Upper lobe of right lung (tissue), 1 donor: Measurements from ENCODE around the gene MICU1. TPM values are rescaled to one million over a fixed set of nuclear protein-coding genes. Genes with fewer than 3 reads are reported as not detected.
A peak's percentile ranks its signal among the peaks of the same experiment; 100 is the strongest.

ENCODE experiments used
- ATAC-seq: fragments of 200-7000 bp; cut with Tn5 transposase; one replicate; pipeline ENCODE4 v1.9.1; 2020; ENCODE audit warnings: mild to moderate bottlenecking, moderate library complexity
- DNase-seq: peaks from one replicate; pipeline ENCODE4 v3.0.0-alpha.2; 2020
- H3K27ac ChIP-seq: fragments of 200-600 bp; one replicate; pipeline ENCODE4 v1.8.0; 2022
- H3K27me3 ChIP-seq: fragments of 200-600 bp; one replicate; pipeline ENCODE4 v1.8.0; 2022; ENCODE audit warnings: mild to moderate bottlenecking
- H3K36me3 ChIP-seq: fragments of 200-600 bp; one replicate; pipeline ENCODE4 v1.8.0; 2022
- H3K4me1 ChIP-seq: fragments of 200-600 bp; one replicate; pipeline ENCODE4 v1.8.0; 2022
- H3K4me3 ChIP-seq: fragments of 200-600 bp; one replicate; pipeline ENCODE4 v1.8.0; 2022; ENCODE audit warnings: mild to moderate bottlenecking
- H3K9me3 ChIP-seq: fragments of 200-600 bp; one replicate; pipeline ENCODE4 v1.8.0; 2022
- intact Hi-C: fragments of 100-400 bp; cut with DNase I; formaldehyde crosslinking; loops from one replicate; pipeline ENCODE4 v1.11.0; 2022
- total RNA-seq: library from RNA; stranded (reverse); fragmentation: NEBNext Ultra II Directional; extraction: Animal tissue kit (Norgen Biotek cat#: 25700); gene quantifications from one replicate; pipeline ENCODE4 v1.2.1, GENCODE V29; 2021
- TF ChIP-seq, protein P1 (sequence below): fragments of 200-600 bp; IDR thresholded peaks from one replicate; pipeline ENCODE4 v1.8.0; 2022; ENCODE audit warnings: antibody characterized with exemption
- donor health status: DM: no; HTN: yes; CAD: no; lungs with severe emphysema.

The MICU1 gene
- total RNA-seq, 1 donor from 2014 or later = 52.2 TPM

DNA sequence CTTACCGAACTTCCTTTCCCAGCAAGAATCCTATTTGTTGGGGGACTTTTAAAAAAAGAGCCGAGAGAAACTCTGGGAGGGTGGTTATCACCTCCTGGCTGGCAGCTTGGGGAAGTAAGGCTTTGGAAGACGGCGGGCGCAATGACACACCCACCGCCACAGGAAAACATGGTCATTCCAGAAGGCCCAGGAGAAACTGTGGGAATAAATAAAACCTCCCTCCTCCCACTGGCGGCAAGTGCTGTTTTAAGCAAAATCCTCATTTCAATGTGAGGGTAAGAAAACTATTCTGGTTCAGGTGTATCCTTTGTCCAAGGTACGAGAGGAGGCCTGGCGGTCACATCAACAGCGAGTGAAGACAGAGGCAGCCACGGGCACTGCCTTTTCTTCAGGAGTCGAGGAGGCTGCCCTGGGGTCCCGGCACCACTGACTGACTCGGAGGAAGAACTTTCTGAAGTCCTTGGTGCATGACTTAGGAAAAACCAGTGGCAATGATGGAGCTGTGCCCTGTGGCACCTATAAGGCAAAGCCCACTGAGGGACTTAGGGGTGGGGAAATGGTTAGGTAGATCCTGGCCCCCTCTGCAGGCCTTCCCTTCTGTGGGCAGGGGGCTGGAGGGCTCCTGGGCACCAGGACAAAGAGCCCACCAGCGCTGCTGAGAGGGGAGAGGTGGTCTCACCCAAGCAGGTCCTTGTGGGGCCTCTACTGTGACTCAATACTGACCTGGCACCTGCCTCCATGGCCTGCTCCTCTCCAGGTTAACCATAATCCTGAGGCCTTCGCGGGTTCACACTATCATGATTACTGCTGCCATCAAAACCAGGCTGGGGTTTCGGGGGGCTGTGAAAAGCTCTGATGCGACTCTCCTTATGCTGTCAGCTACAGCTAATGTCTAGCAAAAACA, 292.5 kb downstream of the MICU1 start:
- intact Hi-C loops = no loop called here
- H3K36me3 ChIP-seq = peaks cover 47% of the 10 kb centered on the region
- H3K4me1 ChIP-seq = peaks cover 81% of the 10 kb centered on the region
- DNase-seq = peak; percentile 61
- ATAC-seq = no peak
- H3K27me3 ChIP-seq = no peaks in the 10 kb centered on the region
- H3K4me3 ChIP-seq = no peak overlapping the region
- peak overlapping the region; percentile 94 for H3K27ac ChIP-seq
- no peaks in the 10 kb centered on the region for H3K9me3 ChIP-seq
- TF ChIP-seq, protein P1, sequence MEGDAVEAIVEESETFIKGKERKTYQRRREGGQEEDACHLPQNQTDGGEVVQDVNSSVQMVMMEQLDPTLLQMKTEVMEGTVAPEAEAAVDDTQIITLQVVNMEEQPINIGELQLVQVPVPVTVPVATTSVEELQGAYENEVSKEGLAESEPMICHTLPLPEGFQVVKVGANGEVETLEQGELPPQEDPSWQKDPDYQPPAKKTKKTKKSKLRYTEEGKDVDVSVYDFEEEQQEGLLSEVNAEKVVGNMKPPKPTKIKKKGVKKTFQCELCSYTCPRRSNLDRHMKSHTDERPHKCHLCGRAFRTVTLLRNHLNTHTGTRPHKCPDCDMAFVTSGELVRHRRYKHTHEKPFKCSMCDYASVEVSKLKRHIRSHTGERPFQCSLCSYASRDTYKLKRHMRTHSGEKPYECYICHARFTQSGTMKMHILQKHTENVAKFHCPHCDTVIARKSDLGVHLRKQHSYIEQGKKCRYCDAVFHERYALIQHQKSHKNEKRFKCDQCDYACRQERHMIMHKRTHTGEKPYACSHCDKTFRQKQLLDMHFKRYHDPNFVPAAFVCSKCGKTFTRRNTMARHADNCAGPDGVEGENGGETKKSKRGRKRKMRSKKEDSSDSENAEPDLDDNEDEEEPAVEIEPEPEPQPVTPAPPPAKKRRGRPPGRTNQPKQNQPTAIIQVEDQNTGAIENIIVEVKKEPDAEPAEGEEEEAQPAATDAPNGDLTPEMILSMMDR = no peak

DNA sequence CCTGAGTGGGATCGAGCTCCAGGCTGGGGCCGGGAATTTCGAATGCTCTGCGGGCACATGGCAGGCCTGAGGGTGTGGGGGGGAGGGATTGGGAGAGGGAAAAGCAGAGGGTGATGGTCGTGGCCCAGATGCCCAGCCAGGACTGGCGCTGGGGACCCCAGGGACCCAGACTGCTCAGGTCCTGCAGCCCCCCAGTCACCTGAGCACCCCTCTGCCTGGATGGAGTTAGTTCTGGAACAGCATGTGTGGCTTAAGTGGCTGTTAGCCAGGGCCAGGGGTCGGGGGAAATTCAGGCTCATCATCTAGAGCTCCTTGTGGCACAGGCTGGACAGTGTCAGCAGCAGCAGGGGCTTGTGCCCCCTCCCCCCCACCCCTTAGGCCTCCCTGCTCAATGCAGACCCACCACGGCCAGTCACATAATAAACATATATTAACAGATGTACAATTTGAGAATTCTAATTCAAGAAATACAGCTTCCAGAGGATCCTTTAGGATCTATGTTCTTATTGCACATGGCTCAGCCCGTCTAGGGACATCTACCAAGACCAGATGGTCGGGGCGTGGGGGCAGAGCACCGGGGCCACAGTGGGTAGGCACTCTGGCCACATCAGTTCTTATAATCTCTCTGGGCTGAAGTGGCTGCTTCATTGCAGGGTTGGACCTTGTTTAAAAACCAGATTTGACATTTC, 293.3 kb downstream of the MICU1 start:
- peak overlapping the region; percentile 94 for H3K27ac ChIP-seq
- H3K27me3 ChIP-seq = no peaks in the 10 kb centered on the region
- peaks cover 39% of the 10 kb centered on the region for H3K36me3 ChIP-seq
- DNase-seq = no peak
- intact Hi-C loops = no loop called here
- no peaks in the 10 kb centered on the region for H3K9me3 ChIP-seq
- no peak for ATAC-seq
- peak overlapping the region; percentile 12 for H3K4me3 ChIP-seq
- H3K4me1 ChIP-seq = peaks cover 87% of the 10 kb centered on the region
- TF ChIP-seq, protein P1 = no peak

DNA sequence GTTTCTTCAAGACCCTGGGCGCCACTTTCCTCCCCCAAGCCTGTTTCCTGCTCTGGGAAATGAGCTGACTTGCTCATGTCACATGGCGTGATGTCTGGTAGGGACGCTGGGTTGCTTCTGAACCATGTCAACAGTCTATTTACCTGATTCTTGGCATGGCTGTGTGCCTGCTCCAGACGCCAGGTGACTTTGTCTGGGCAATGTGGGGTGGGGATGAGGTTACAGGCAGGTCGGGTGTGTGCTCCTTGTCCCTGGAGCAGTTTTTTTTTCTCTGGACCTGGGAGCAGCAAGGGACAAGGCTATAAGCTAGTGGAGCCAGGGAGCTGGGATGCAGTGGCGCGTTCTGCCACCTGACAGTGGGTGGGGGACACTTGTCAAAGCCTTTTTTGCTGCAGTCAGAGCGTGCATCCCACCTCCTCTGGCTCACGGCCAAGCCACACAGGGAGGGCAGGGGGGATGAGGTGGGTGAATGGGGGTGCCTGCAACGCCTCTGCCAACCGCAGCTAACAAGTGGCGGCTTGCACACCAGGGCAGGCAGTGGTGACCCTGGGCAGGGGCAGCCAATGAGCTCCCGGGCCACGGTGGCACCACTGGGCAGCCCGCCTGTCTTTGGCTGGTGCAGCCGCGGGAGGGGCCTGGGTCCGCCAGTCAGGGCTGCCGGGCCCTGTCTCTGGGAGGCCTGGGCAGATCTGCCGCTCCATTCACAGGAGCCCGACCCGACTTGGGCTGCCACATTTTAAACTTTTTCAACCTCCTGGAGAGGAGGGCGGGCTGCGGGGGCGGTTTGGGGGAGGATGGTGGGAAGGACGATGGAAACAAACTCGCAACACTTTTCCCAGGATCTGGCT, 294.1 kb downstream of the MICU1 start:
- Histone ChIP-seq H3K36me3 (peaks cover 33% of the 10 kb centered on the region), H3K4me3 (peak overlapping the region; percentile 12), H3K27me3 (no peaks in the 10 kb centered on the region), H3K27ac (peak overlapping the region; percentile 94), H3K4me1 (peaks cover 82% of the 10 kb centered on the region), H3K9me3 (no peaks in the 10 kb centered on the region)
- intact Hi-C loops = no loop called here
- peak; percentile 97 for DNase-seq
- TF ChIP-seq, protein P1 = peak; percentile 42
- ATAC-seq = peak; percentile 86

DNA sequence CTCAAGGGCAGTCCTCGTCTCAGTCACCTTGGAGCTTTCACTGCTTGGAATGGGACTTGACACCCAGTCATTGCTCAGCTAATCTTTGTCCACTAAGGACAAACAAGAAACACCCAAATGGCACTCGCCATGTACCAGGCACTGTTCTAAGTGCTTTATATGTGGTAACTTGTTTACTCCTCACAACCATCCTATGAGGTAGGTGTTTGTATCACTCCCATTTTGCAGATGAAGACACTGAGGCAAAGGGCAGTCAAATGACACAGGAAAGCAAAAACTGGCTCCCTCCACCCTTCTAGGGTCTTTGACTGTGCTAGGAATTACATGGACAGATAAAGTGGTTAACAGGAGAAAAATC, 295.8 kb downstream of the MICU1 start:
- Histone ChIP-seq H3K36me3 (peaks cover 16% of the 10 kb centered on the region), H3K9me3 (no peaks in the 10 kb centered on the region), H3K4me3 (no peak overlapping the region), H3K4me1 (peaks cover 76% of the 10 kb centered on the region), H3K27me3 (no peaks in the 10 kb centered on the region), H3K27ac (peak overlapping the region; percentile 94)
- intact Hi-C loops = no loop called here
- TF ChIP-seq, protein P1 = no peak
- DNase-seq (no peak), ATAC-seq (no peak)

DNA sequence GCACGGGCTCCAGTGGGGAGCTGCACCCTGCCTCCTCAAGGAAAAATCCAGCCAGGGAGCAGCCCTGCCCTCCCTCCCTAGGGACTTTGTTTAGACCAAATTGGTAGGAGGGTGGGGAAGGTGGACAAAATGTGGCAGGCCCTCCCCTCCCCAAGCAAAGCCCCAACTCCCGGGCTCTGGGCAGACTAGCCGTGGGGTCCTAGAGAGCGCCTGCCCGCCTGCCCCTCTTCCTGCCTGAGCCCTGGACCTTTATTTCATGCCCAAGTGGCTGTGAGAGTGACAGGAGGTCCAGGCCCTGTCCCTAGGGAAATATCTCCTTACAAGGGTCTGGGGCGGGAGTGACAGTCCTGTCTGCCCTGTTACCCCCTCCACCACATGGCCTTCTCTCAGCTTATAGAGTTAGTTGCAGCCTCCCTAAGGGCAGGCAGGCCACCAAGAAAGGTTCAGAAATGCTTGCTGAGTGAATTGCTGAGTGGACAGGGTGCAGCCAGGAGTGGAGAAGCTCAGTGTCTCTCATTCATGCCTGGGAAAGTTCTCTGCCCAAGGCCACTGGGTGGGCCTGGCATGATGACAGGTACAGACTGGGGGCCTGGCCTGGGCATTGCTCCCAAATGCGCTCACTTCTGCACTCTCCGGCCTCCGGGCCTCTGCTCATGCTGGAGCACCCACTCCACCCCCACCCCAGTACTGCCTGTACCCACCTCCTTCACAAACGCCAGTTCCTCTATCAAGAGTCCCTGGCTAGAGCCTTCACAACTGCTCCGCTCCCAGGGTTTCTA, 296.4 kb downstream of the MICU1 start:
- TF ChIP-seq, protein P1 = no peak
- H3K27ac ChIP-seq = peak overlapping the region; percentile 94
- DNase-seq (peak; percentile 80), ATAC-seq (peak; percentile 17)
- no peaks in the 10 kb centered on the region for H3K27me3 ChIP-seq
- intact Hi-C loops = loop anchor here (10.0 kb wide), 1 partner anchor 105 kb away; no protein-coding TSS in a partner anchor
- peaks cover 11% of the 10 kb centered on the region for H3K36me3 ChIP-seq
- H3K4me1 ChIP-seq = peaks cover 76% of the 10 kb centered on the region
- H3K4me3 ChIP-seq = no peak overlapping the region
- H3K9me3 ChIP-seq = no peaks in the 10 kb centered on the region
